ENCODE measurements around the gene SMAD6.

Gene SMAD6

DNA sequence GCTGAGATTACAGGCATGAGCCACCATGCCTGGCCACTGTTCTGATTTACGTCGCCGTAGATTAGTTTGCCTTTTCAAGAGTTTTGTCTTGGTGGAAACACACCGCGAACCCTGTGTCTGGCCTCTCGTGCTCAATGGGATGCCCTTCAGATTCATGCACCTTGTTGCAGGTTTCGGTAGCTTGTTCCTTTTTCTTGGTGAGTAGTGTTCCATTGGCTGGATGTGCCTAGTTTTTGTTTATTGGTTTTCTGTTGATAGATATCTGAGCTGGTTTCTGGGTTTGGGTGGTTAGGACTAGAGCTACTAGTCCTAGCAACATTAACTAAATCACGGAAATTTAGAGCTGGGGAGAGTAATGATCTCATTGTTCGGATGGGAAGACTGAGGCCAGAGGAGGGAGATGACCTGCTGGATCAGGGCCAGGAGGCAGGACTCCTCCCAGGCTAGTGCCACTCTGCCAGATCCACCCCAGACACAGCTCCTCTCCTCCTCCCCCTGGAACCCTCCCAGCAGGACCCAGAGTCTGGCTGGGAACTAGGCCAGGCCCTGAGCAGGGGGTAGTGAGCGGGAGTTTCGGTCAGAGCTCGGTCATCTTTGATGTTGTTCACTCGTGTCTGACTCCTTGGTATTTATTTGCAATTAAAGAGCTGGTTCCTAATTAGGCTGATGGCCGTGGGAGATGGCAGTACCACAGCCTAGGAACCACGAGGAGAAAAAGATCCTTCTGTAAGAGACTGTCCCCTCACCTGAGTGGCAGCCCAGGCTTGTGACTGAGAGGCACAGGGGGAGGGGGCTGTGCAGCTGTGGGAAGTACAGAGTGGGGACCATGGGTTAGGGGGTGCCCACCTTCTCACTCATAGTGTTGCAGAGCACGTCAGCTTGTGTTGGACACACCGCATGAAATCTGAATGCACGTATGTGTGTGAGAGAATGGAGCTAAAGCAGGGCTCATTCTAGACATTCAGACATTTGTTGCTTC is 73.4 kb downstream of the SMAD6 start:
- DNase-seq (ENCODE audit: low read depth) = no peak

DNA sequence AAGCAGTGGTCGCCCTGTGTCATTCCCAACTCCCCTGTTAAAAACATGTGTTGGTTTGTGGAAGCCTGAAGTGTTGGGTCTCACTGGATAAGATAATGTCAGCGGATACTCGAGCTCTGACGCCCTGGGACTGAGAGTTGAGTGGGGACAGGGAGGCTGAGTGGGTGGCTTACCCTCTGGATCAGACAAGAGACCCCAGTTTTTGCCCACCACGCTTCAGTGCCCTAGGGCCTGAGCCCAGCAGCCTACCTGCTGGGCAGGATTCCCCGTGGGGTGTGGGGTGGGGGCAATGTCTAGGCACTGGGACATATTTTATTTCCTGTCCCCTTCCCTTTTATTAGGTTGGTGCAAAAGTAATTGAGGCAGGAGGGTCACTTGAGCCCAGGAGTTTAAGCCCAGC is 75.0 kb downstream of the SMAD6 start:
- DNase-seq (ENCODE audit: low read depth) = no peak

DNA sequence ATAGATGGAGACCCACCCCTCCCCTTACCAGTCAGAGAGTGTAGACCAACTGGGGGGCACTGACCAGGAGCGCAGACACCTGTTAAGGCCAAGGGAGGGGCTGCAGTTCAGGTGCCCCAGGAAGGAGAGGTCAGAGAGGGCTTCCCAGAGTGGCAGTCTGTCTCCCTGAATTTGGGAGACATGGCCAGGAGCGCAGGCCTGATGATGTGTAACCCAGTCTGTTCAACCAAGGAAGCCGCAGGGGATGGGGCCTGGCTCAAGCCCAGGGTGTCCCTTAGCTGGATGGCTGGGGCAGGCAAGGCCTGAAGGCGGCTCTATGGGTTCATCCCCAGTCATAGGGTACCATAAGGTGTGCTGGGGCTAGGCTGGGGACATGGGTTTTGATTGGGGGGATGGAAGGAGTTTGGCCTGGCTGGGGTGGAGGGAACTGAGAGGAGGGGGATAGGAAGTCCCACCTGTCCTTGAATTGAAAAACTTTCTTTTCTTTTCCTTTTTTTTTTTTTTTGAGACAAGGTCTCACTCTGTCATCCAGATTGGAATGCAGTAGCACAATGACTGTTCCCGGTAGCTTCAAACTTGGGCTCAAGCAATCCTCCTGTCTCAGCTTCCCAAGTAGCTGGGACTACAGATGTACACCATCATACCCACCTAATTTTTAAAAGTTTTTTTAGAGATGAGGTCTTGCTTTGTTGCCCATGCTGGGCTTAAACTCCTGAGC is 75.7 kb downstream of the SMAD6 start:
- DNase-seq (ENCODE audit: low read depth) = no peak

DNA sequence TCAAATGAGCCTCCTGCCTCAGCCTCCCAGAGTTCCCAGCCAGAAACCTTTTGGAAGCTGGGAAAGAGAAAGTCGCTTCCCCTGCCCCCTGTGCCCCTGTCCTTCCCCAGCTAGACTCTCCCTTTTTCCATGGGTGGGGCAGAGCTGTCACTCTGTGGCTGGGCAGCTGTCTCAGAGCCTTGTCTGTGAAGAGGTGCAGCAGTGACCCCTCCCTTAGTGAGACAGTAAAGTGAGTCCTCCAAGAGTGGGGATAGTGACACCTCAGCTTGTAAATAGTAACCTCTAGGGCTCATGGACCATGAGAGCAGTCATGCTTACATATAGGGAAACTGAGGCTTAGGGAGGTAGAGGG is 76.3 kb downstream of the SMAD6 start:
- DNase-seq (ENCODE audit: low read depth) = no peak

DNA sequence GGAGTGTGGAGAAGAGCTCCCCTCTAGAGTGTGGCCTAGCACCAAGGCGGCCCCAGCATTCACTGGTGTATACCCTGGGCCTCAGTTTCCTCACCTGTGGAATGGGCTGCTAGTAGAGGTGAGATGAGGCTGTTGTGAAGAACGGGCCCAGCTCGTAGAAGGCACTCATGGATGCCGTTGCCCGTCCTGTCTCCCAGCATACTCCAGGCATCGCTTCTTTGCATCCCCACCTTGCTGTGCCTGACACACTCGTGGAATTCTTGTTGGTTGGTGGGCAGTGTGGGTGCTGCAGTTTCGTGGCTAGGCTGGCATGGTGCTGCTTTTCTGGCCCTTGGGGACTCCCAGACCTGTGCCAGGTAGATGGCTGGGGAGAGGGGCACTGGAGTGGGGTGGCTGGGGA is 76.7 kb downstream of the SMAD6 start:
- no peak for DNase-seq (ENCODE audit: low read depth)

DNA sequence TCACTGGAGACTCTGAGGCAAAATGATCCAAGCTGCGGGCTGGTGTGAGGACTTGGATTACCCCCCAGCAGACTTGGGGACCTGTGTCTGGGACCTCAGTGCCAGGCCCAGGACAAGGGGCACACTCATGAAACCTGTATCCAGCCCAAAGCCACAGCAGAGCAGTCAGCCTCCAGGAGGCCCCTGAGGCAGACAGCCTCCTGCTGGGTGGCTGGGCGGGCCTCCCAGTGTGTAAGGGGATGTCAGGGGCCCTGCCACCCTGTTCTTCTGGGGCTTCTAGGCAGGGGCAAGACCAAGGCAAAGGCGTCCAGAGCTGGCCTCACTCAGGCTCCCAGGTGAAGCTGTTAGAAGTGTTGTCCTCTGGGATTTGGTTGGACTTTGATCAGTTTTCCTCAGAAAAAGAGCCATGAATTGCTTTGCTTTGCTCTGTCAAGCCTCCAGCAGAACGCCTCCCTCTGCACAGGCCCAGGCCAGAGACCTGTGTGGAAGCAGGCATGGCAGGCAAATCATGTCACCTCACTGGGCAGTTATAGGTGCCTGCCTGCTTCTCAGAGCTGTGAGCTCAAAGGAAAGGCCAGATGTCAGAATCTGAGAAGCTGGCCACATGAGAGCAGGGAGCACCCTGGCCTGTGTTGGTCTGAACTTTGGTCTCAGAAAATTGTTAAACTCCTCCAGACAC is 77.4 kb downstream of the SMAD6 start:
- DNase-seq (ENCODE audit: low read depth) = no peak

DNA sequence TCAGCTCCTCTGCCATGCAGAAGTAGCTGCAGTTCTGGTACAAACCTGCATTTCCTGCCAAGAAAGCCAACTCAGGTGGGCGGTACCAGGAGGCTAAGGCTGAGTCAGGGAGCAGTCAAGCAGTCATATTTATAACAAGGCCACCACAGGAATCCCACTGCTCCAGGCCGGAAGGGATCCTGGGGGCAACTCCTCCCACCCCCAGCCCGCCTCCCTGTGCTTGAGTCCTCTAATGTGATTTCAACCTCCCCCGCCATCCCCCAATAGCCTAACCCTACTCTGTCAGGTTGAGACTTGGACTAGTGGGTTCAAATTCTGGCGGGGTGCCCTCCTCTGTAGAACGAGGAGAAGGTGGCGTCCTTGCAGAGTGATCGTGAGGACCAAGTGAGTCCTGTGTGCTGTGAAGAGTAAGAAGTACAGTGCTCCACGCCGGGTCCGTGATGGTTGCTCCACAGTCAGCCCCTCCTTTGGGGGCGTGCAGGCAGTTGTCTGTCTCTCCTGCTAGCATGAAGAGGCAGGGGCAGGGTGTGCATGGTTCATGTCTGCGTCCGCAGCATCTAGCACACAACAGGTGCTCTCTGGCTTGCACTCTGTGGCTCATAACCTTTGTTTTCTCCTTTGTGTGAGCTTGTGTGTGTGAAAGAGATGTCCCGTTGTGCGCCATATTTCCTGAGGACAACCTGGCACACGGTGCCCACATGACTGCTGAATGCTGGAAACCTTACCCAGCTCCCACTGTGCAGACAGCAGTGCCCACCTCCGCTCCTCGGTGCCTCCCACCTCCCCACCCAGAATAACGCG is 78.3 kb downstream of the SMAD6 start:
- no peak for DNase-seq (ENCODE audit: low read depth)

DNA sequence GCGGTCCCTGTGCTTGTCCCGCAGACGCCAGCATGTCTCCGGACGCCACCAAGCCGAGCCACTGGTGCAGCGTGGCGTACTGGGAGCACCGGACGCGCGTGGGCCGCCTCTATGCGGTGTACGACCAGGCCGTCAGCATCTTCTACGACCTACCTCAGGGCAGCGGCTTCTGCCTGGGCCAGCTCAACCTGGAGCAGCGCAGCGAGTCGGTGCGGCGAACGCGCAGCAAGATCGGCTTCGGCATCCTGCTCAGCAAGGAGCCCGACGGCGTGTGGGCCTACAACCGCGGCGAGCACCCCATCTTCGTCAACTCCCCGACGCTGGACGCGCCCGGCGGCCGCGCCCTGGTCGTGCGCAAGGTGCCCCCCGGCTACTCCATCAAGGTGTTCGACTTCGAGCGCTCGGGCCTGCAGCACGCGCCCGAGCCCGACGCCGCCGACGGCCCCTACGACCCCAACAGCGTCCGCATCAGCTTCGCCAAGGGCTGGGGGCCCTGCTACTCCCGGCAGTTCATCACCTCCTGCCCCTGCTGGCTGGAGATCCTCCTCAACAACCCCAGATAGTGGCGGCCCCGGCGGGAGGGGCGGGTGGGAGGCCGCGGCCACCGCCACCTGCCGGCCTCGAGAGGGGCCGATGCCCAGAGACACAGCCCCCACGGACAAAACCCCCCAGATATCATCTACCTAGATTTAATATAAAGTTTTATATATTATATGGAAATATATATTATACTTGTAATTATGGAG is 79.1 kb downstream of the SMAD6 start:
- no peak for DNase-seq (ENCODE audit: low read depth)

DNA sequence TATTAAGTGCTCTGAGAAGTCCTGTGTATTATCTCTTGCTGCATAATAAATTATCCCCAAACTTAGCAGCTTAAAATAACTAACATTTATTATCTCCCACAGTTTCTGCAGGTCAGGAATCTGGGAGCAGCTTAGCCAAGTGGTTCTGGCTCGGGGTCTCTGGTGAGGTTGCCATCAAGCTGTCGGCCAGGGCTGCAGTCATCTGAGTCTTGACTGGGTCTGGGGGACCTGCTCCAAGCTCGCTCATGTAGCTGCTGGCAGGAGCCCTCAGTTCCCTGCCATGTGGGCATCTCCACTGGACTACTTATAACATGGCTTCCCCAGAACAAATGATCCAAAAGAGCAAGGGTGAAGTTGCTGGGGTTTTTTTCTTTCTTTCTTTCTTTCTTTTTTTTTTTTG is 80.7 kb downstream of the SMAD6 start:
- DNase-seq (ENCODE audit: low read depth) = no peak

DNA sequence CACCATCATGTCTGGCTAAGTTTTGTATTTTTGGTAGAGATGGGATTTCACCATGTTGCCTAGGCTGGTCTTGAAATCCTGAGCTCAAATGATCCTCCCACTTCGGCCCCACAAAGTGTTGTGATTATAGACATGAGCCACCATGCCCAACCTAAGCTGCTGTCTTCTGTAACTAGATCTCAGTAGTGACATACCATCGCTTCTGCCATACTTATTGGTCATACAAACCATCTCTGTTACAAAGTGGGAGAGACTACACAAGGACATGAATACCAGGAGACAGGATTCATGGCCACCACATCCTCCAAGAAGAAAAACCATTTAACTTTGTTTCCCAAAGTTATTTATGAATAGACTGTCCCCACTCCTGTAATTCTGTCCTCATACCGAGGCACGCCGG is 81.3 kb downstream of the SMAD6 start:
- DNase-seq (ENCODE audit: low read depth) = no peak

DNA sequence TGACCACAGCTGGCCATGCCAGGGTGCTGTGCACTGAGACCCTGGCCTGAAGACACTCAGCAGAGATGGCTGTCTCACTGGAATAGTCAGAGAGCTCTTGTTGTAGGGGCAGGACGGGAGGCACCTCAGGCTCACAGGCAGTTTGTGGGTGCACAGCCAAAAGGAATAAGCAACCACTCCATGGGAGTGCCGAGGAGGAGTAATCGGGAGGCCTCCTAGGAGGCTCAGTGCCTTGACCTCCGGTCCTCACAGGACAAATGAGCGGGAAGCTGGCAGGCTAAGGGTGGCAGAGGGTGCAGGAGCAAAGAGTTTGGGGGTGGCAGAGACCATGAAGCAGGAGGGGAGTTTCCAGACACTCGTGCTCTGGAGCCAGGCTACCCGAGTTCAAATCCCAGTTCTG is 81.7 kb downstream of the SMAD6 start:
- no peak for DNase-seq (ENCODE audit: low read depth)

DNA sequence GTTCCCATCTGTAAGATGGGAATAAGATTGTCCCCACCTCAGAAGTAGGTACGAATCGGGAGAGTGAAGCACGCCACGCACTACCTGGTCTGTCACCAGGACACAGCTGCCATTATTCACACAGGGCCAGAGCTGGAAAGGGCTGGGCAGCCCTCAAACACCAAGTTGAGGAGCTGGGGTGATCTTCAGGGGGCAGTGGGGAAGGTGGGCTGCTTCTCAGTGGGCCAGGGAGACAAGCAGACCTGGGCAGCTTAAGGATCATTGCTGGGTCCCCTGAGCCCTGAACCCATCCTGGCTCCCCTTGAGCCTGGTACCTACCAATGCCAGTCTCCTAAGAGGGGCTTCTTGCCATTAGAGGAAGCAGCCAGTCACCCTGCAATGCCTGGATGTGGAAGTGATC is 82.1 kb downstream of the SMAD6 start:
- no peak for DNase-seq (ENCODE audit: low read depth)

DNA sequence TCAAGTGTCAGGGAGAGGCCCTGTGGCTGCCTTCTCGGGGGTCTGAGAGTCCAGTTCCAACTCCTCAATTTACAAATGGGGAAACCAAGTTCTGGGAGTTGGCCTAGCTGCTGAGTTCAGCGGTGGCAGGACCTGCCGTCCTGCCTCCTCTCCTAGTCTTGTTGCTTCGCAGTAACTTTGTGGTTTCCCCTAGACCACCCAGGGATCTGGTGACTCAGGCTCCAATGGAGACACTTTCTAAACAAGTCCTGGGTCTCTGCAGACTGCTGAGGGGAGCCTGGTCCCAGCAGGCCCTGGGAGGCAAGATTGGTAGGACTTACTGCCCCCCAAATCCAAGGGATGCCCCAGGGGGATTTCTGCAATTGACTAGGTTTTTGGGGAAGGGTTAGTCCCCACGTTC is 83.6 kb downstream of the SMAD6 start:
- no peak for DNase-seq (ENCODE audit: low read depth)

DNA sequence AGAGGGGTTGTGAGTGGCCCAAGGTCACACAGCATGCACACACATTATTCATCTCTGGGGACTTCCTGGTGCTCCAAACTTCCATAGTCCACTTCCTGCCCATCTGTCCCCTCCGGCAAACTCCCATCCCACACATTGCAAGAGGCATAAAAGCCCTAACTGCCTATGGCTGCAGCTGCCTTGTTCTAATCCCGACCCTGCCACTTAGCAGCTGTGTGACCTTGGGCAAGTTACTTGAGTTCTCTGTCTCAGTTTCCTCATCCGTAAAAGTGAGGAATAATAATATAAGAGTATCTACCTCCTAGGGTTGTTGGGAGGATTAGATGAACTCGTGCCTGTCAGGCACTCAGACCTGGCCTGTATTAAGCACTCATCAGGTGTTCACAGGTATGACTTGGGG is 84.2 kb downstream of the SMAD6 start:
- DNase-seq (ENCODE audit: low read depth) = no peak

DNA sequence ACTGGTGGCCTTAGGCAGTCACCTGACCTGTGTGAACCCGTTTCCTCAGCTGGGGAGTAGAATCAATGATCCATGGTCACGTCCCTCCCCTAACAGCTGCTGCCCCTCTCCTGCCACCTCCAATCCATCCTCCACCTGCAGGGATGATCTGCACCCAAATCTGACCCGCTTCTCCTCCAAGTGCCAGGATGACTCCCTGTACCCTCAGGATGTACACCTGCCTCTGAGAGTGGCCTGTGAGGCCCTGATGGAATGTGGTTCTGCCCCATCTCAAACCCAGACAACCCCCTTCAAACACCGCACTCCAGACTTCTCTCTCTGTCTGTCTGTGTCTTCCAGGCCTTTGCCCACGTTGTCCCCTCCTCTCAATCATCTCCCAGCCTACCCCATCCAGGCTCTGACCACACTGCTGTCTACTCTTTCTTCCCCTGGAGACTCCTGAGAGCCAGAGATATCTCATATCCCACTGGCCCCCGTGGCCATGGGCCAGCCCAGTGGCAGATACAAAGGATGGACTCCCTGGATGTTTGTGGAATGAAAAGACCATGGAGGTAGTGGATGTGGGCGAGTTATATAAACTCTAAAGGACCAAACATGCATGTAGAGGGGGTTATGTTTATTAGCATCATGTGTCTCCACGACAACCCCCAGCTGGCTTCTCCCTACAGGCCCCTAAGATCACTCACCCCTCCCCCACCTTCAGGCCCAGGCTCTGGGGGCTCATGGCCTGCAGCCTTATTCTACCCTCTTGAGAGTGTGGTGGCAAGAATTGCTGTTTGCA is 84.9 kb downstream of the SMAD6 start:
- DNase-seq (ENCODE audit: low read depth) = no peak

DNA sequence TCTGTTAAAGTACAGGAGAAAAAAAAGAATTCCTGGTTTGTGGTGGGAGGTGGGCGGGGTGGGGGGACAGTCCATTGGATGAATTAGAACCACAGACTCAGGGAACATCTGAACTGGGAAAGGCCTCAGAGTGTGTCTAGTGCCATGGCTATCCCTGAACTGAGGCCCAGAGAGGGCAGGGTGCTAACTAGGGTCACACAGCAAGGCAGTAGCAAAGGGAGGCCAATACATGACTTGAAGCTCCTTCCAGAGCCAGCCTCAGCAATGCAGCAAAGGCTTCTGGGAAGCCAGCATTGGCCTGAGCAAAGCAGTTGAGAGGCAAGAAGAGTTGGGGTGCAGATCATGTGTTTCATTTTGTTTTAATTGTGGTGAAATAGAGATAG is 85.4 kb downstream of the SMAD6 start:
- DNase-seq (ENCODE audit: low read depth) = no peak

DNA sequence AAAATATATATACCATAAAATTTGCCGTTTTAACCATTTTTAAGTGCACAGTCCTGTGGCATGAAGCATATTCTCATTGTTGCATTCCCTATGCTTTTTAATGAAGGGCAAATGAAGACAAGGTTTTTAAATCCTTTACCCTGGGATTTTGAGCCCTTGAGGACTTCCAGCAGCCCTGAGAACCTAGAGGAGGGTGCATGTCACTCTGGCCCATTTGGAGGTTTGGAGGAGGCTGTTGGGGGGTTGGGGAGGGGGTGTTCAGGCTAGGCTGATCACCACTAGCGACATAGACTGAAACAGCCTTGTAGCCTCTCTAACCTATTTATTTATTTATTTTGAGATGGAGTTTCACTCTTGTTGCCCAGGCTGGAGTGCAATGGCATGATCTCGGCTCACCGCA is 86.0 kb downstream of the SMAD6 start:
- no peak for DNase-seq (ENCODE audit: low read depth)

DNA sequence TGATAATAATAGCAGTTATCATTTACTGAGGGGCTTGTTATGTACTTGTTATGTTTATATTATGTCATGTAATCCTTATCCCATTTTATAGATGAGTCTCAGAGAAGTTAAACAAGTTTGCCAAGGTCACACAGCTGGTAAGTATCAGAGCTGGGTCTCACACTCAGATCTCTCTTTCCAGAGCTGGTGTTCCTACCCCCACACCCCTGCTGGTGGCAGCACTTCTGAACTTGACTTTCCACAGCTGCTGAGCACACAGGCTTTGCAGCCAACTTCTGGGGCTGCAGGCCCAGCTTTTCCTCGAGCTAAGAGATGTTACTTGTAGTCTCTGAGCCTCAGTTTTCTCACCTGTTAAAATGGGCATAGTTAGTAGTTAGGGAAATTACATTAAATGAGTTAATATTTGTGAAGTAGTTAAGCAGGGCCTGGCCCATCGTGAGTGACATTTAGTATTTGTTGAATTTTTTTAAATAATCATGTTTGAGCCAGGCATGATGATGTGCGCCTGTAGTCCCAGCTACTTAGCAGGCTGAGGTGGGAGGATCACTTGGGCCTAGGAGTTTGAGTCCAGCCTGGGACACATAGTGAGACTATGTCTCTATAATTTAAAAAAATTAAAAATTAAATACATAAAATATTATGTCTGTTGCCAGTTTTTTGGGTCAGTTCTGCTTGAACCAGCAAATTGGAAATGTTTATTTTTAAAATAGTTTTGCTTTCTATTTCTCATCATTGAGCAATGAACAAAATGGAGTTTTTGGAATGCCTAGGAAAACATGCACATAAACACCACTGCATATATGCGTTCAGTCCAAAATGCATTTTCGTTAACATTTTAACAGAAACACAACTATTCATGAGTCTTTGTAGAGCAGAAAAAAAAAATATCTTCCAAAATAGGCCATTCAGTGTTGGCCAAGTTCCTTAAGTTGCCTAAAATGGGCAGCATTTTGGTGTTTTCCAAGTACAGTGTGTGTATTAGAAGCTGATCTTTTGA is 87.3 kb downstream of the SMAD6 start:
- DNase-seq (ENCODE audit: low read depth) = no peak

DNA sequence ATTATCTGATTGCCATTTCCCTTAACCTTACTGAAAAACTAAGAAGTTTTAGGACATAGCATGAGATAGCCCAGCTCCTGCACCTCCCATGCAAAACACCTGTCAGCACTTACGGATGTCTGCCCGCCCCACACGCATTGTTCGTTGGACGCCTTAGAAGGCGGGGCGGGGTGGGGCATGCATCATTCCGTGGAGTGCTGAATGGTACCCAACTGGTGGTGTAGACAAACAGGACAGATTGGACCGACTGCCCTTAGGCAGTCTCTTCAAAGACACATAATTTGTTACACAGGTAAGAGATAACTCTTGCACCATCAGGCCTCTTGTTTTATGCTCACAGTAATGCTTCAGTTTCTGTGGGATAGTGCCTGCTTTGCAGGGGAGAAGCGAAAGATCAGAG is 93.8 kb downstream of the SMAD6 start:
- DNase-seq (ENCODE audit: low read depth) = no peak
